HepG2 (cell line): ENCODE results near the gene AARS2. TPM values are rescaled to one million over a fixed set of nuclear protein-coding genes. Genes with fewer than 3 reads are reported as not detected.

ENCODE experiments used
- ATAC-seq: fragments of 200-7000 bp; cut with Tn5 transposase; 3 replicates; pipeline ENCODE4 v1.9.1; 2020; ENCODE audit warnings: mild to moderate bottlenecking, moderate library complexity
- BruUV-seq: library from RNA; stranded (reverse); fragments of 400-500 nt; replicated peaks from 2 replicates; lab custom pipeline; 2021; lab: Mats Ljungman, UMichigan
- CTCF ChIA-PET: fragments of 300-600 bp; formaldehyde crosslinking; extraction: SDS; loops from one replicate; lab custom pipeline; 2021; ENCODE audit warnings: low total read pairs, inconsistent platforms, low intra/inter-chr PET ratio; lab: Yijun Ruan, JAX
- POLR2A ChIA-PET: fragments of 350-600 bp; sonication (Branson Sonifier 250); formaldehyde crosslinking; loops from one replicate; lab custom pipeline; 2020; ENCODE audit warnings: antibody characterized with exemption, inconsistent platforms; lab: Yijun Ruan, JAX
- DNase-seq: peaks from one replicate; pipeline ENCODE4 v3.0.0-alpha.2; 2015; ENCODE audit warnings: low spot score
- FAIRE-seq: peaks from 3 replicates; lab custom pipeline; 2011; peaks lifted over from hg19 to GRCh38; lab: Jason Lieb, UNC
- H2AFZ ChIP-seq: one replicate; pipeline ENCODE4 v1.6.1; 2011; ENCODE audit warnings: low read length, inconsistent platforms
- H3K27ac ChIP-seq: fragments of 300-600 bp; 3 replicates; pipeline ENCODE4 v1.8.0; 2011; ENCODE audit warnings: mixed run types, mild to moderate bottlenecking, mixed read lengths, low read length, inconsistent platforms; ENCODE audit not compliant: insufficient read depth; ENCODE audit errors: extremely low read length
- H3K27me3 ChIP-seq, 2 experiments: fragments of 200-600 bp in 1 of 2; 2 replicates in 1 of 2; 3 replicates in 1 of 2; pipeline versions ENCODE4 v1.6.0 to v1.8.0; 2011; ENCODE audit warnings: low read length in 2 of 2, mild to moderate bottlenecking in 2 of 2, moderate library complexity in 2 of 2, inconsistent platforms in 1 of 2; ENCODE audit not compliant: insufficient read depth in 2 of 2, control insufficient read depth in 1 of 2
- H3K36me3 ChIP-seq, 2 experiments: fragments of 200-600 bp in 1 of 2; replicated peaks in 1 of 2; 2 replicates in 1 of 2; 3 replicates in 1 of 2; pipeline versions ENCODE4 v1.5.1 to v1.8.0; 2011; ENCODE audit warnings: low read length in 2 of 2, inconsistent platforms in 1 of 2; ENCODE audit not compliant: insufficient read depth in 2 of 2, control insufficient read depth in 1 of 2
- H3K4me1 ChIP-seq: 2 replicates; pipeline ENCODE4 v1.5.1; 2012; ENCODE audit warnings: low read length, inconsistent platforms; ENCODE audit not compliant: insufficient read depth
- H3K4me2 ChIP-seq: 2 replicates; pipeline ENCODE4 v1.6.0; 2011; ENCODE audit warnings: low read depth, low read length, inconsistent platforms
- H3K4me3 ChIP-seq, 3 experiments: fragments of 200-600 bp in 1 of 3; sonication (generic), shearing (Covaris generic) in 1 of 3; replicated peaks in 1 of 3; 2 replicates each; pipeline ENCODE4 v1.5.1; 2011 to 2016; ENCODE audit warnings: low read length in 3 of 3, inconsistent platforms in 2 of 3, low read depth in 2 of 3, mild to moderate bottlenecking in 2 of 3, control low read depth in 1 of 3, mixed read lengths in 1 of 3; ENCODE audit not compliant: insufficient read depth in 1 of 3
- H3K79me2 ChIP-seq: one replicate; pipeline ENCODE4 v1.6.1; 2011; ENCODE audit warnings: low read length, inconsistent platforms; ENCODE audit not compliant: insufficient read depth
- H3K9ac ChIP-seq: 2 replicates; pipeline ENCODE4 v1.6.0; 2011; ENCODE audit warnings: mild to moderate bottlenecking, low read depth, low read length, inconsistent platforms; ENCODE audit not compliant: insufficient read depth
- H3K9me3 ChIP-seq: 2 replicates; pipeline ENCODE4 v1.5.1; 2012; ENCODE audit warnings: mild to moderate bottlenecking, low read length
- H4K20me1 ChIP-seq: 2 replicates; pipeline ENCODE4 v1.6.0; 2011; ENCODE audit warnings: inconsistent platforms, mild to moderate bottlenecking, low read length, moderate library complexity; ENCODE audit not compliant: insufficient read depth
- CHD2 ChIP-seq: IDR thresholded peaks from 2 replicates; pipeline ENCODE4 v1.6.1; 2011; ENCODE audit warnings: low read depth, low read length, improper control_type of control experiment
- FOXJ3 ChIP-seq: sonication (generic); formaldehyde crosslinking; IDR thresholded peaks from 2 replicates; pipeline ENCODE4 v1.4.0; 2020; ENCODE audit warnings: missing genetic modification reagents, mild to moderate bottlenecking, borderline replicate concordance
- IKZF1 ChIP-seq: fragments of 450-650 bp; IDR thresholded peaks from 2 replicates; pipeline ENCODE4 v1.7.1; 2016
- KDM5B ChIP-seq: sonication (generic); formaldehyde crosslinking; IDR thresholded peaks from 2 replicates; pipeline ENCODE4 v1.4.0; 2020; ENCODE audit warnings: missing genetic modification reagents, mild to moderate bottlenecking, borderline replicate concordance
- KLF13 ChIP-seq: sonication (generic); formaldehyde crosslinking; IDR thresholded peaks from 2 replicates; pipeline ENCODE4 v1.4.0; 2020; ENCODE audit warnings: mild to moderate bottlenecking, missing genetic modification reagents
- PCBP2 ChIP-seq: fragments of 200-400 bp; formaldehyde crosslinking; optimal IDR thresholded peaks from 2 replicates; pipeline ENCODE3; 2018; ENCODE audit warnings: low read length, low read depth; ENCODE audit not compliant: poor library complexity, severe bottlenecking
- ZKSCAN1 ChIP-seq: fragments of 150-350 bp; IDR thresholded peaks from 2 replicates; pipeline ENCODE4 v1.6.1; 2014; ENCODE audit warnings: low read length
- ZNF121 ChIP-seq: sonication (generic); formaldehyde crosslinking; IDR thresholded peaks from 2 replicates; pipeline ENCODE4 v1.5.0; 2020; ENCODE audit warnings: mild to moderate bottlenecking, missing genetic modification reagents
- ZNF343 ChIP-seq: sonication (generic); formaldehyde crosslinking; IDR thresholded peaks from 2 replicates; pipeline ENCODE4 v1.4.0; 2020; ENCODE audit warnings: mild to moderate bottlenecking, missing genetic modification reagents
- ZNF530 ChIP-seq: sonication (generic); formaldehyde crosslinking; IDR thresholded peaks from 2 replicates; pipeline ENCODE4 v1.5.0; 2020; ENCODE audit warnings: low read depth, mild to moderate bottlenecking, missing genetic modification reagents
- ZNF547 ChIP-seq: sonication (generic); formaldehyde crosslinking; IDR thresholded peaks from 2 replicates; pipeline ENCODE4 v1.5.1; 2020; ENCODE audit warnings: mild to moderate bottlenecking, missing genetic modification reagents
- ZNF552 ChIP-seq: sonication (generic); formaldehyde crosslinking; IDR thresholded peaks from 2 replicates; pipeline ENCODE4 v1.9.0; 2022; ENCODE audit warnings: missing genetic modification reagents, mild to moderate bottlenecking, borderline replicate concordance
- ZNF598 ChIP-seq: sonication (generic); formaldehyde crosslinking; IDR thresholded peaks from 2 replicates; pipeline ENCODE4 v1.5.1; 2020; ENCODE audit warnings: mild to moderate bottlenecking, missing genetic modification reagents, borderline replicate concordance
- ZNF839 ChIP-seq: sonication (generic); formaldehyde crosslinking; IDR thresholded peaks from 2 replicates; pipeline ENCODE4 v1.4.0; 2020; ENCODE audit warnings: missing genetic modification reagents, mild to moderate bottlenecking, borderline replicate concordance
- WGBS: methylation state at CpG from one replicate; pipeline ENCODE4 v1.1.6; 2017; ENCODE audit warnings: low lambda C conversion rate; 5-methylcytosine and 5-hydroxymethylcytosine counted together
- in situ Hi-C: cut with HindIII; loops from 2 replicates; pipeline ENCODE4 v1.10.0; 2017; ENCODE audit warnings: low pct_unique_long_range_greater_than_20kb; ENCODE audit not compliant: extremely low pct_ligation_motif_present
- intact Hi-C: fragments of 100-400 bp; cut with micrococcal nuclease; formaldehyde crosslinking; loops from one replicate; pipeline ENCODE4 v1.10.0; 2022; ENCODE audit not compliant: unreplicated experiment
- polyA plus RNA-seq, 8 experiments: library from polyadenylated mRNA; depleted of rRNA in 3 of 8; stranded (reverse) in 7 of 8; unstranded in 1 of 8; fragments of >200 nt; fragmentation: Illumina TruSeq in 4 of 8; extraction: Trizol in 4 of 8; gene quantifications; 2 replicates each; pipeline versions ENCODE4 v1.2.1 to v1.2.3, GENCODE V29; 2011 to 2016; ENCODE audit warnings: low read depth in 4 of 8, missing spikeins in 1 of 8, mixed read lengths in 1 of 8; ENCODE audit not compliant: insufficient read depth in 1 of 8
- total RNA-seq, 5 experiments: library from RNA; depleted of rRNA; stranded (reverse); fragments of >200 nt; fragmentation: Illumina TruSeq; extraction: Trizol; gene quantifications; 2 replicates each; pipeline ENCODE4 v1.2.3, GENCODE V29; 2016; ENCODE audit warnings: low read depth in 1 of 5
- TF ChIP-seq, protein P1 (sequence below): sonication (generic); formaldehyde crosslinking; IDR thresholded peaks from 2 replicates; pipeline ENCODE4 v1.8.0; 2023; ENCODE audit warnings: mild to moderate bottlenecking, missing genetic modification reagents
- TF ChIP-seq, protein P2 (sequence below): sonication (generic); formaldehyde crosslinking; IDR thresholded peaks from 2 replicates; pipeline ENCODE4 v1.5.1; 2020; ENCODE audit warnings: mild to moderate bottlenecking, missing genetic modification reagents, moderate library complexity
- TF ChIP-seq, protein P3 (sequence below): sonication (generic); formaldehyde crosslinking; conservative IDR thresholded peaks from 2 replicates; pipeline ENCODE4 v1.4.0; 2020; ENCODE audit warnings: missing genetic modification reagents

Gene AARS2
- total and polyA plus RNA-seq, 2 of the 13 experiments (the other 11 are each of a cell fraction or from before 2014, with no cell fraction given), result 7.5 to 24.1 TPM

DNA sequence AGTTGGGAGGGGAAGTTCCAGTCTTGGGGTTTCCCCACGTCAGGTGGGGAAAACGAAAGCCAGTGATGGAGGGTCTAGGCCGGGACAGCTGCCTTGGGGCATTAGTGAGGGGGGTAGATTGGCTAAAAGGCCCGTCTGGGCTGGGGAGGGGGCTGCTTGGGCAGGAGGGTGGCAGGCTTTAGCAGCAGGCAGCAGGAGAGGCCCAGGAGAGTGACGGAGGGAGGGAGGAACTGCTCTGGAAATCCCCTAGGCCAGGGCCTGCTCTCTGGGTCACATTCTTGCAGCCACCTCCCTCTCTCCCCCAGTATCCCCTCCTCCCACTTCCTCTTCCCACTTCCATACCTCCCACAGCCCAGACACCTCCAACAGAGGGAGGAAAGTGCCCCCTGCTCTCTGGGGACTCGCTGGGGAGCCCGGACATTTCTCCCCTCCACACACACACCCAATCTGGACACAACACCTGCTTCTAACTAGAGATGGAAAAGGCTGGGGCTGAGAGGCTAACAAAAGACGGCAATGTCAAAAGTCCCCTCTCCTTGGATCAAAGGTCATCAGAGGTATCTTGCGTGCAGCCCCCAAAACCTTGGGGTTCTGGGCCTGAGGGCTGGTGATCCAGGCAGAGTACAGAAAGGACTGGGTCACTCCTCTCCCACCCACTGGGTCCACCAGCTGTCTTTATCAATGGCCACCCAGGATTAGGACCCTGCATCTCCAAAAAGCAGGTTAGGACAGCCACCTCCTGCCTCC is 49.6 kb downstream of the AARS2 start (continued):
- TF ChIP-seq, protein P1, sequence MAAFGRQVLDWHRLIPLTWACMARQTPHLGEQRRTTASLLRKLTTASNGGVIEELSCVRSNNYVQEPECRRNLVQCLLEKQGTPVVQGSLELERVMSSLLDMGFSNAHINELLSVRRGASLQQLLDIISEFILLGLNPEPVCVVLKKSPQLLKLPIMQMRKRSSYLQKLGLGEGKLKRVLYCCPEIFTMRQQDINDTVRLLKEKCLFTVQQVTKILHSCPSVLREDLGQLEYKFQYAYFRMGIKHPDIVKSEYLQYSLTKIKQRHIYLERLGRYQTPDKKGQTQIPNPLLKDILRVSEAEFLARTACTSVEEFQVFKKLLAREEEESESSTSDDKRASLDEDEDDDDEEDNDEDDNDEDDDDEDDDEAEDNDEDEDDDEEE (CRISPR knock-in tag), result peak; percentile 18; the same call in 1 of the 2 replicates
- TF ChIP-seq KLF13 (CRISPR knock-in tag) (0 out of 2 replicates have a peak, but pooled peaks have one; percentile 48), CHD2 (no peak), PCBP2 (no peak), ZNF552 (CRISPR knock-in tag) (no peak)

DNA sequence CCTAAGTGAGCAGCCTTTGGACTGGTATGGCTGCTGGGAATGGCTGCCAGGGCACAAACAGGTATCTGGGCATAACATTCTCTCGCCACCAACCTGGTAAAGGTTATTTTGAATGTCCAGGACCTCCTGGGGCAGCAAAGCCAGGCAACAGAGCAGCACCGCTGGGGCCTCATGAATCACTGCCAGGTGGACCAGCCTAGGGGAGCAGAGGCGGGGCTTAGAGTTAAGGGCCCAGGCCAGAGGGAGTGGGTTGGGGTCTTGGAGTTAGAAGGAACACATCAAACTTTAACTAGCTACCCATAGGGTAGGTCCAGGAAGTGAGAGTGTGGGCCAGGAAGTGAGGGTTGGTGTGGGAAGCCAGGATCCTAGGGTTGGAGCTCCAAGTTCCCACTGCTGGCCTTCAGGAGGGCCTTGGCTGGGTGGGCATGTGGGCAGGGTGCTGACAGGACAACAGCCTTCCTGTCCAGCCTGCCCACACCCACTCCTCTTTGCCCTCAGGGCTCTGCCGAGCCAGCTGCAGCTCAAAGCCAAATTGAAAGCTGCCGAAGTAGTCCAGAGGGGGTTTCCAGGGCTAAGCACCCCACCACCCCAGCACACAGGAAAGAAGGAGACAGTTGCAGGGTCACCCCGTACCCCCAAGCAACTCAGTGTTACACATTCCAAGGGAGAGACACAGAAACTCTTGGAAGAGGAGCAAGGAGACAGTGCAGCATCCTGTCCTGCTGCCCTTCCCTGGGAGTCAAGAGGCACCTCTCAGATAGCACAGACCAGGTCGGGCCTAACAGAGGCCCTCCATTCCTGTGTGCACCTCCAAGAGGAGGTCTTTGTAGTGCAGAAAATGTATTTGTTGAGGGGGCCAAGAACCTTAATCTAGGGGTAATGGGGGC is 50.4 kb downstream of the AARS2 start:
- peaks cover 35% of the 10 kb centered on the region for H3K4me1 ChIP-seq
- ChIA-PET POLR2A (interaction anchor here (1.3 to 2.2 kb wide), 3 partner anchors 15 to 18 kb away, joined by 5 to 8 read pairs (median 6); partner anchors contain the start of gene HSP90AB1), CTCF (no interaction called here)
- no peaks in the 10 kb centered on the region for H3K9me3 ChIP-seq
- H3K36me3 ChIP-seq, result peaks cover 2 to 30% of the 10 kb centered on the region in 2 experiments
- in situ Hi-C loops, result no loop called here
- DNase-seq (no peak), FAIRE-seq (no peak), ATAC-seq (no peak)
- H2AFZ ChIP-seq, result no peak overlapping the region
- BruUV-seq, result no TSS peak
- H3K4me3 ChIP-seq, result peak overlapping the region; percentile 64 to 95 (median 76)
- intact Hi-C loops, result no loop called here
- H3K27me3 ChIP-seq, result no peaks in the 10 kb centered on the region; a peak in 1 of 5 replicates
- H3K9ac ChIP-seq, result peak overlapping the region; percentile 84; the same call in 1 of the 2 replicates
- peaks cover 18% of the 10 kb centered on the region for H3K79me2 ChIP-seq
- peak overlapping the region; percentile 92 for H3K4me2 ChIP-seq
- WGBS, result 83% methylated on average over 7 of the region's 7 CpGs
- peak overlapping the region; percentile 1 for H3K27ac ChIP-seq
- H4K20me1 ChIP-seq, result no peaks in the 10 kb centered on the region
- TF ChIP-seq ZNF121, result no peak
- TF ChIP-seq ZNF343 (CRISPR knock-in tag), result no peak
- 0 out of 2 replicates have a peak, but pooled peaks have one; percentile 51 for TF ChIP-seq ZNF598
- TF ChIP-seq ZKSCAN1, result no peak
- no peak for TF ChIP-seq FOXJ3 (CRISPR knock-in tag)
- TF ChIP-seq IKZF1, result no peak
- TF ChIP-seq, protein P2, sequence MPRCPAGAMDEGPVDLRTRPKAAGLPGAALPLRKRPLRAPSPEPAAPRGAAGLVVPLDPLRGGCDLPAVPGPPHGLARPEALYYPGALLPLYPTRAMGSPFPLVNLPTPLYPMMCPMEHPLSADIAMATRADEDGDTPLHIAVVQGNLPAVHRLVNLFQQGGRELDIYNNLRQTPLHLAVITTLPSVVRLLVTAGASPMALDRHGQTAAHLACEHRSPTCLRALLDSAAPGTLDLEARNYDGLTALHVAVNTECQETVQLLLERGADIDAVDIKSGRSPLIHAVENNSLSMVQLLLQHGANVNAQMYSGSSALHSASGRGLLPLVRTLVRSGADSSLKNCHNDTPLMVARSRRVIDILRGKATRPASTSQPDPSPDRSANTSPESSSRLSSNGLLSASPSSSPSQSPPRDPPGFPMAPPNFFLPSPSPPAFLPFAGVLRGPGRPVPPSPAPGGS (CRISPR knock-in tag), result 0 out of 2 replicates have a peak, but pooled peaks have one; percentile 30
- no peak for TF ChIP-seq KDM5B (CRISPR knock-in tag)
- 0 out of 2 replicates have a peak, but pooled peaks have one; percentile 53 for TF ChIP-seq ZNF547
- 0 out of 2 replicates have a peak, but pooled peaks have one; percentile 18 for TF ChIP-seq ZNF839
- TF ChIP-seq, protein P3, sequence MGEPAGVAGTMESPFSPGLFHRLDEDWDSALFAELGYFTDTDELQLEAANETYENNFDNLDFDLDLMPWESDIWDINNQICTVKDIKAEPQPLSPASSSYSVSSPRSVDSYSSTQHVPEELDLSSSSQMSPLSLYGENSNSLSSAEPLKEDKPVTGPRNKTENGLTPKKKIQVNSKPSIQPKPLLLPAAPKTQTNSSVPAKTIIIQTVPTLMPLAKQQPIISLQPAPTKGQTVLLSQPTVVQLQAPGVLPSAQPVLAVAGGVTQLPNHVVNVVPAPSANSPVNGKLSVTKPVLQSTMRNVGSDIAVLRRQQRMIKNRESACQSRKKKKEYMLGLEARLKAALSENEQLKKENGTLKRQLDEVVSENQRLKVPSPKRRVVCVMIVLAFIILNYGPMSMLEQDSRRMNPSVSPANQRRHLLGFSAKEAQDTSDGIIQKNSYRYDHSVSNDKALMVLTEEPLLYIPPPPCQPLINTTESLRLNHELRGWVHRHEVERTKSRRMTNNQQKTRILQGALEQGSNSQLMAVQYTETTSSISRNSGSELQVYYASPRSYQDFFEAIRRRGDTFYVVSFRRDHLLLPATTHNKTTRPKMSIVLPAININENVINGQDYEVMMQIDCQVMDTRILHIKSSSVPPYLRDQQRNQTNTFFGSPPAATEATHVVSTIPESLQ (CRISPR knock-in tag), result no peak
- TF ChIP-seq ZNF530 (CRISPR knock-in tag), result no peak
